ENCODE data around the gene DUSP7.

DUSP7 gene

GRCh38 chr3:52080830-52081719 lies 24.7 kb upstream of the DUSP7 start:
- no peak for DNase-seq (ENCODE audit: extremely low read depth, low read depth)
- TF ChIP-seq CTCF (IDR thresholded peaks at IDR 0.05; ENCODE audit: low read depth, low read length, missing control alignments), result no peak
- H3K4me3 ChIP-seq (replicated peaks; ENCODE audit: low read depth, low read length), result no peak overlapping the region

GRCh38 chr3:52079958-52080357 lies 23.6 kb upstream of the DUSP7 start:
- no peak overlapping the region for H3K4me3 ChIP-seq (replicated peaks; ENCODE audit: low read depth, low read length)
- DNase-seq (ENCODE audit: extremely low read depth, low read depth), result no peak
- no peak for TF ChIP-seq CTCF (IDR thresholded peaks at IDR 0.05; ENCODE audit: low read depth, low read length, missing control alignments)

DNA sequence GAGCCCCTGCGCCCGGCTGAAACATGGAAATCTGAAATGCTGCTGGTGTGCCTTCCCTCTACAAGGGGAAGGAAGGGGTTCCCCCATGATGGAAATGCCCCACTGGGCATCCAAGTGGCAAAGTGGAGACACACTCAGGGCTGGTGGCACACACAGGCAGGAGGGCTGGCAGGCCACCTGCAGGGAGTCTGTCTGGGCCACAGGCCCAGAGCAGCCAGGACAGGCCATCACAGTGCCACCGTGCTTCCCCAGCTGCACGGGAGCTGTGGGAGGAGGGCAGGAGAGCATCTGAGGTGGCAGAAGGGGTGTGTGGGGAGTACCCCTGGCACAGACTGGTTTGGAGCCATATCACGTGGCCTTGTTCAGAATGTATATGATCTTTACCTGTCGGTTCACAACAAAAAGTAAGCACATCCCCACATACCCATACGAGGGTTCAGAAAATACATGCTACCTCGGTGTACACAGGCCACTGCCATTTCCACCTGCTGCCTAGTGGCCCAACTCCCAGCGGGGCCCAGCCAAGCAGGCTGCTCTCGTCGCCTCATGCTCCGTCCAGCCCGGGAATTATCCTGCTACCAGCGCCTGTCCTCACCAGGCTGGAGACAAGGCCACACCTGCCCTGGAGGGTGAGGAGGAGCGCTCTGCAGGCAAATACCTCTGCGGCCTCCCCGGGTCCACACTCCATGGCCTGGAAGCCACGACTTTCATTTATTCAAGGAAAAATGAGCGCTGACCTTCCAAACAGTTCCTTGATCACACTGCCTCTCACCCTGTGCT lies 22.6 kb upstream of the DUSP7 start:
- H3K4me3 ChIP-seq (replicated peaks; ENCODE audit: low read depth, low read length), result no peak overlapping the region
- TF ChIP-seq CTCF (IDR thresholded peaks at IDR 0.05; ENCODE audit: low read depth, low read length, missing control alignments), result no peak
- no peak for DNase-seq (ENCODE audit: extremely low read depth, low read depth)

DNA sequence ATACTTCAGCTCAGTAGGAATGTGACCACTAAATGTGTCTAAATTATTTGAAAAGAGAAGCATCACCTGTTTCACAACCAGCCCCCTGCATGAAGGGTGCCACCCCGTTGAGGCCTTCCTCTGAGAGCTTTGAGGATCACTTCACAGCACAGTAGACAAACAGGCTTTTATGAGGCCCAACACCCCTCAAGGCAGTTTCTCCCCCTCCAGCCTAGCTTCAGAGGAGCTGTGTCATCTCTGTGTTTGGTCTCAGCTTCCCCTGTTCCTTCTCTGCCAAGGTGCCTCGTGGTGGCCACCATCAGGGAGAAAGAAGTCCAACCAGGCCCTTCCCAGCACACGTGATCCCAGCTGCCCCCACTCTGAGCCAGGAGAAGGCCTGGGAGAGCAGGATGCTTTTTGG lies 21.6 kb upstream of the DUSP7 start:
- no peak overlapping the region for H3K4me3 ChIP-seq (replicated peaks; ENCODE audit: low read depth, low read length)
- no peak for DNase-seq (ENCODE audit: extremely low read depth, low read depth)
- TF ChIP-seq CTCF (IDR thresholded peaks at IDR 0.05; ENCODE audit: low read depth, low read length, missing control alignments), result no peak

DNA sequence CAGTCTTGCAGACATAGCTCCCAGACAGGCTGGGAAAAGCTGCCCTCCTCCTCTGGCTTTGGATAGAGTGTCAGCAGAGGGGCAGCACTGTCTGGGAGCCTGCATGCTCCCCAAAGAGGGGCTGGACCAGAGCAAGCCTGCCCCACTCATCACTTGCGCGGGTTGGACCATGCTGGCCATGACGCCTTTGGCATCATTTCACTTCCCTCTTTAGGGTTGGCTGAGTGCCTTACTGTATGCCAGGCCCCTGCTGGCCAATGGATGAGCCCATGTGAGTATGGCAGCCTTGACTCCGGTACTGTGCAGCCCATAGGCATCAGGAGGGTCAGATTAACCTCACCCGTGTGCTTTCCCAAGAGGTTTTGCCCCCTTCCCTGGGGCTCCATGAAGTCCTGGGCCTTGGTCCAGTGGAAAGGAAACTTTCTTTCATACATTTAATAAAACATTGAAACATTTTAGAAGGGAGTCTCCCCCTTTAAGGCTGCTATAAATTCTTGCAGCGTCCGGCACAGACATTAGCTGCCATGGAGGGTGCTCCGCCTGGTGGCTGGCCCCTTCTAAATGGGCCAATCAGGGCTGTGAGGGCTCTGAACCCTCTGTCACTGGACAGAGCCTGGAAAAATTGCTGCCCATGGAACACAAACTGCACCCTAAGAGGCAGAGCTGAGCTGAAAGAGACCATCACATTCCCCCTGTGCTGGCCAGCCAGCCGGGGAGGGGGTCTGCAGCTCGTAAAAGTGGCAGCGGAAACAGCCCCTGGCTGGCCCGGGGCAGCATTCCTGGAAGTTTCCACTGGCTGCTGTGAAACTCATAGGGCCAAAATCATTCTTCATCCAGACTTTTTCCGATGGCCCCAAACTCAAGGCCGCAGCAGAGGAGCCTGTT lies 20.8 kb upstream of the DUSP7 start:
- no peak for DNase-seq (ENCODE audit: extremely low read depth, low read depth)
- no peak for TF ChIP-seq CTCF (IDR thresholded peaks at IDR 0.05; ENCODE audit: low read depth, low read length, missing control alignments)
- H3K4me3 ChIP-seq (replicated peaks; ENCODE audit: low read depth, low read length), result no peak overlapping the region

DNA sequence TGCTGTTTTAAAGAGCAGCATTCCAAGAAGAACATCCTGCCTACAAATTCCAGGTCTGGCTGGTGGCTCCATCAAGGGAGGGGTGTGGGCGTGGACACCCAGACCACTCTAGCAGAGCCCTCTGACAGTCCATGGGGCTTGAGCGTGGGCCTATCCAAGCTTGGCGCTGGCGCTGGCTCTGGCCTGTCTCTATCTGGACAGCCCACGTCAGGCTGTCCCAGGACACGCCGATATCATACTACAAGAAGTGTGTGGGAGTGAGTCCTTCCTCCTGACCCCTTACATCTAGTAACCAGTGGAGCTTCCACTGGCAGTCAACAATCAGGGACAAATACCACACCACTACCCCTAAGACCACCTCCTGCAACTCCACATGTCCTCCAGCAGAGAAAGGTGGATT lies 17.1 kb upstream of the DUSP7 start:
- H3K4me3 ChIP-seq (replicated peaks; ENCODE audit: low read depth, low read length), result no peak overlapping the region
- no peak for TF ChIP-seq CTCF (IDR thresholded peaks at IDR 0.05; ENCODE audit: low read depth, low read length, missing control alignments)
- no peak for DNase-seq (ENCODE audit: extremely low read depth, low read depth)
